Ammon's horn (tissue), 1 donor: ENCODE measurements around the gene CCNI2.

Source experiments
- DNase-seq: peaks from one replicate; pipeline ENCODE4 v3.0.0-alpha.2; 2016; ENCODE audit warnings: low spot score

Gene CCNI2

GRCh38 chr5:132765311-132766019, 18.2 kb downstream of the CCNI2 start:
- no peak for DNase-seq

GRCh38 chr5:132766020-132766805, 19.0 kb downstream of the CCNI2 start:
- no peak for DNase-seq

- no peak for DNase-seq
These were observed 19.5 kb downstream of the CCNI2 start for GRCh38 chr5:132766806-132767055.

- DNase-seq = peak; percentile 71
These were observed 19.9 kb downstream of the CCNI2 start for GRCh38 chr5:132767150-132767549.

GRCh38 chr5:132768485-132768868, 21.3 kb downstream of the CCNI2 start:
- no peak for DNase-seq

GRCh38 chr5:132770476-132771159, 23.4 kb downstream of the CCNI2 start:
- no peak for DNase-seq

GRCh38 chr5:132771503-132771998, 24.3 kb downstream of the CCNI2 start:
- DNase-seq = no peak

GRCh38 chr5:132772291-132773070, 25.3 kb downstream of the CCNI2 start:
- DNase-seq = no peak

GRCh38 chr5:132773114-132773513, 25.9 kb downstream of the CCNI2 start:
- DNase-seq = no peak

GRCh38 chr5:132773601-132774355, 26.6 kb downstream of the CCNI2 start:
- no peak for DNase-seq

GRCh38 chr5:132774406-132774805, 27.2 kb downstream of the CCNI2 start:
- no peak for DNase-seq

GRCh38 chr5:132774896-132775295, 27.7 kb downstream of the CCNI2 start:
- DNase-seq = no peak

- DNase-seq = no peak
These were observed 28.3 kb downstream of the CCNI2 start for GRCh38 chr5:132775476-132775961.

- DNase-seq = peak; percentile 87
These were observed 29.1 kb downstream of the CCNI2 start for GRCh38 chr5:132776131-132776937.

- no peak for DNase-seq
These were observed 29.6 kb downstream of the CCNI2 start for GRCh38 chr5:132776938-132777208.

- DNase-seq = peak; percentile 60
These were observed 30.2 kb downstream of the CCNI2 start, which contains the start of gene SEPTIN8 for GRCh38 chr5:132777209-132778069. SEPTIN8 (minus strand) TSS chr5:132777239; CDS start chr5:132777137, 102 bp downstream.

GRCh38 chr5:132778129-132778528, 30.9 kb downstream of the CCNI2 start:
- DNase-seq = no peak

GRCh38 chr5:132778856-132779255, 31.6 kb downstream of the CCNI2 start:
- no peak for DNase-seq

- DNase-seq = peak; percentile 87
These were observed 32.7 kb downstream of the CCNI2 start for GRCh38 chr5:132779961-132780360.

- DNase-seq = no peak
These were observed 33.4 kb downstream of the CCNI2 start for GRCh38 chr5:132780577-132780976.
